LNCAP (cell line): Measurements from ENCODE around the gene NCKAP5.

Experiments used
- TF ChIP-seq, protein P1 (sequence below): fragments of 450-650 bp; IDR thresholded peaks from 2 replicates; pipeline ENCODE4 v1.5.1; 2017; ENCODE audit warnings: mild to moderate bottlenecking

The NCKAP5 gene

DNA sequence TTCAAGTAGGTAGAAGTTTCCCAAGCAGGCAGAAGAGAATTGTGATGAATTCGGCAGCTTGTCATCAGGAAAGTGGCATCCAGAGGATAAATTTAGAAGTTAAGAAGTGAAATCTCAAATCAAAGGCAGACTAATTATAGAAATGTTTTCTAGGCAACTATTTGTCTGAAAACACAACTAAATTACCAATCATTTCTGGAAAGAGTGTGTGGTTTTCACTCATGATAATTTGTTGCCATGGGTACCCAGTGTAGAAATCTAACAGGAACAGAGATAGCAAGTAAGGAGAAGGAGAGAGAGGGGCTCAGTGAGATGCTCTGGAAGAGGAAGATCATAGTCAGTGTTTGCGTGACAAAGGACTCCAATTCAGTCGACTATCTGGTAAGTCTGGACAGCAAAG lies 208.1 kb downstream of the NCKAP5 start:
- TF ChIP-seq, protein P1, sequence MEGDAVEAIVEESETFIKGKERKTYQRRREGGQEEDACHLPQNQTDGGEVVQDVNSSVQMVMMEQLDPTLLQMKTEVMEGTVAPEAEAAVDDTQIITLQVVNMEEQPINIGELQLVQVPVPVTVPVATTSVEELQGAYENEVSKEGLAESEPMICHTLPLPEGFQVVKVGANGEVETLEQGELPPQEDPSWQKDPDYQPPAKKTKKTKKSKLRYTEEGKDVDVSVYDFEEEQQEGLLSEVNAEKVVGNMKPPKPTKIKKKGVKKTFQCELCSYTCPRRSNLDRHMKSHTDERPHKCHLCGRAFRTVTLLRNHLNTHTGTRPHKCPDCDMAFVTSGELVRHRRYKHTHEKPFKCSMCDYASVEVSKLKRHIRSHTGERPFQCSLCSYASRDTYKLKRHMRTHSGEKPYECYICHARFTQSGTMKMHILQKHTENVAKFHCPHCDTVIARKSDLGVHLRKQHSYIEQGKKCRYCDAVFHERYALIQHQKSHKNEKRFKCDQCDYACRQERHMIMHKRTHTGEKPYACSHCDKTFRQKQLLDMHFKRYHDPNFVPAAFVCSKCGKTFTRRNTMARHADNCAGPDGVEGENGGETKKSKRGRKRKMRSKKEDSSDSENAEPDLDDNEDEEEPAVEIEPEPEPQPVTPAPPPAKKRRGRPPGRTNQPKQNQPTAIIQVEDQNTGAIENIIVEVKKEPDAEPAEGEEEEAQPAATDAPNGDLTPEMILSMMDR: no peak

DNA sequence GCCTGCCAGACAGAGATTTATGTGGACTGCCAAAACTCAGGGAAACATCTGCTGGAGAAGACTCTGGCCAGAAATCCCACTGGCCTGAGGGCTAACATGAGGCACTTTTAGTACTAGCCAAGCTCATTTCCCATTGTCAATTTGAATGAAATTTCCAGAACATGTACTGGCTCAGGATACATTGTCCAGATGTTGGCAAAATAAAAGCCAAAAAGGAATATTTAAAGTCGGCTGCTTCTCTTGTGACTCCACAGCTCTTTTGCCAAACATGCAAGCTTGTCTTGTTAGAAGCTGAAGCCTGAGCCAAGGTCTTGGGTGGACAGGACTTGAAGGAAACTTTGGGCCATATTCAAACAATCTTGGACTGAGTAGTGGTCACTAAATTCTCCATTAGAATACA lies 215.5 kb downstream of the NCKAP5 start:
- TF ChIP-seq, protein P1: no peak

DNA sequence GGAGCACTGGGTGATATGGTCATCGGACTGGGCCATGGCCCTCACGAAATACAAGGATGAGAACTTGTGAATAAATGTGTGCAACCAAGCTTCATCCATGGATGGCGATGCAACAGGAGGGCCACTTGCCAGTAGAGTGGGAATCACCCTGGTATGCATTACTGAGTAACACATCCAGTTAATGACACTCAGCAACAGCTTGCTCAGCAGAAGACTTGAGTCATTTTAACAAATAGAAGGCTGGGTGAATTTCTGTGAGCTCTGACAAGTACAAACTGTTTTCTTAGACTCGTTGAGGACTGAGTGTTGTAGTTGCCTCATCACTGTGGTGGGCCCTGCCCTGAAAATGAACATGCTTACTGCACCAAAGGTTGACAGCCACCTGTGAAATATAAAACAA lies 221.6 kb downstream of the NCKAP5 start:
- TF ChIP-seq, protein P1: no peak

DNA sequence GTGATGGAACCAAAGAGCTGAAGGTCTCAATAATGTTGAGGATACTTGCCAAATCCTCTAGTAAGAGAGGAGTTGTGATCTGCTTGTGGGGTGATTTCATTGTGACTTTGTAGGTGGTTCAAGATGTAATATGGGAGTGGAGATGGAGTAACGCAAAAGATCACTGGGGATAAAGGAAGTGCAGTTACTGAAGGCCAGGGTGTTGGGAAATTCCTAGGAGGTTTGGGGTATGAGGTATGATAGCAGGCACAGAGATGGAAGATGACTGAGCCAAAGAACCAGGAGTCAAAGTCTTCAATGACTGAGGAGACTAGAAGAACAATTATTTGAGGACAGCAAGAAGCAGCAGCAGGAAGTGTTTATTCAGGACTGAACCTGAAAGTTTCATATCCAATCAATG lies 222.6 kb downstream of the NCKAP5 start:
- TF ChIP-seq, protein P1: no peak

DNA sequence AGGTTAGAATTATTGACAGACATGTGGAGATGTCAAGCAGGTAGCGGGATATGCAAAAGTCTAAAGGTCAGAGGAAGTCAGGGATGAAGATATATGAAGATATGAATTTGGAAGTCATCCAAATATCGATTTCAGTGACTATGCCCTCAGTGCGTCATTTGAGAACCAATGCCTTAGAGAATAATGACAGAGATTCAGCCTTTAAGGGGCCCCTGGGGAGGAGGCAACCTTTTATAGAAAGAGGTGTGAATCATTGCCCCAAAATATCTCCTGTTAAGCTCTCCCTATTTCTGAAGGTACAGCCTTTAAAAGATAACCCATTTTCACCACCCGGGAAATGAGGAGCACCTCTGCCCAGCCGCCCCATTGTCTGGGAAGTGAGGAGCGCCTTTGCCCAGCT lies 223.4 kb downstream of the NCKAP5 start:
- TF ChIP-seq, protein P1: no peak

DNA sequence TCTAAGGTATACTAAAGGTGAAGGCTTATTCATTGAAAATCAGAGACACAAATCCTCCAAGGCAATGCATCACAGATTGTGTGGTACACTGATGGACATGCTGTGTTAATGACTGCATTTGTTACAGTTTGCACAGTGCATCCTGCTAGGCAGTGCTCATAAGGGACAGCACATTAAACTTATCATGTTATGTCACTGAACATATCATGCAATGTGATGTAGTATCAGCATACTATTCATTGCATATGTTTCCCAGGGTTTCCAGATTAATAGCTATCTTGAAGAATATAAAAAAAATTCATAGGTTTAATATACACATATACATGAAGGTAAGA lies 225.3 kb downstream of the NCKAP5 start:
- TF ChIP-seq, protein P1: no peak

DNA sequence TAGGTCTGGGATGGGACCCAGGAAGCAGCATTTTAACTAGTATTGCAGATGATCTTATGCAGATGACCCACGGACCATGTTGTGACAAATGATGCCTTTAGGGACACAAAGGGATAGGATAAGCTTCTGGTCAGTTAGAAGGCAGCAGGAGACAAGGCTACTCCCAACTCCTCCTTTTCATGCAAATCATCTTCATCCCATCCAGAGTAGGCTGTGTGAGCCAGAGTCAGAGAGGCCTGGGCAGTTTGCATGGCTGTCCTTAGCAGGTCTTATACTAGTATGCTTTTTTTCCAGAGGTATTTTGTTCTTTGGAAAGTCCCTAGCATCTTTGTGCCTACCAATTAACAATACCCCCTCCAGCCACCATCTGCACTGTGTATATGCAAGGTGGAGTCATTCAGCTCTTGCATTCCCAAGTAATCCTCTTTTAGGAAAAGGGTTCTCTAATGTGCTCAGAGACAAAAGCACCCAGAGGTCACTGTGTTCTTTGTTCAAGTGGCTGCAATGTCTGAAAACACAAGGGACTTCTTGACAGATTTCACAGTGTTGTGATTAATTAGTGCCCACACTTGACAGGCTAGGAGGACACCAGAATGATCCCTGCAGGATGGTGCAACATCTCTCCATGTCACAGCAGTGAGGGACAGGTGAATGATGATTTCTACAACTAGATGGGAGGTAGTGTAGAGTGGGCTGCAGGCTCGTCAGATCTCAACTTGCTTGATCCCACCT lies 225.8 kb downstream of the NCKAP5 start:
- TF ChIP-seq, protein P1: no peak

DNA sequence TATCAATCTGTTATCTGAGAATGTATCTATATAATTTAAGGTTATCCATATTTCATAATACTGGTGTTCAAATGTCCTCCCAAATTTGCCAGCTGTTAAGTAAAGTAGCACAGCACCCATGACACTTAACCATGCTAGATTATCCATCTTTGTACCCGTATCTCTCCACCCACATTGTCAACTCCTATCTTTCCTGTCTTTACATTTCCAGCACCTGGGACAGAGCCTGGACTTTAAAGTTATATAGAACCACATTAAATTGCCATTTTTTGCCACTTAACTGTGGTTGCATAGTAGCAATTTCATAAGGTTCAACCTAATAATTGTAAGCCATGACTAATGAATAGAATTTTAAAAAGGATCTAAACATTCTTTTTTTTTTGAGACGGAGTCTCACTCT lies 226.7 kb downstream of the NCKAP5 start:
- TF ChIP-seq, protein P1: no peak
